NB4 (cell line): Measurements from ENCODE around the gene CXCL13.

ENCODE experiments used
- POLR2A ChIP-seq: IDR thresholded peaks from 2 replicates; pipeline ENCODE4 v1.6.1; 2011; ENCODE audit warnings: mild to moderate bottlenecking; ENCODE audit not compliant: insufficient read length; ENCODE audit errors: extremely low read depth
- TF ChIP-seq, protein P1 (sequence below): IDR thresholded peaks from one replicate; pipeline ENCODE4 v1.5.1; 2012; ENCODE audit warnings: low read depth, low read length
- TF ChIP-seq, protein P2 (sequence below): IDR thresholded peaks from 2 replicates; pipeline ENCODE4 v1.6.1; 2011; ENCODE audit warnings: low read depth, low read length

GRCh38 chr4:77631276-77631675, 25.7 kb downstream of the CXCL13 start:
- TF ChIP-seq, protein P1, sequence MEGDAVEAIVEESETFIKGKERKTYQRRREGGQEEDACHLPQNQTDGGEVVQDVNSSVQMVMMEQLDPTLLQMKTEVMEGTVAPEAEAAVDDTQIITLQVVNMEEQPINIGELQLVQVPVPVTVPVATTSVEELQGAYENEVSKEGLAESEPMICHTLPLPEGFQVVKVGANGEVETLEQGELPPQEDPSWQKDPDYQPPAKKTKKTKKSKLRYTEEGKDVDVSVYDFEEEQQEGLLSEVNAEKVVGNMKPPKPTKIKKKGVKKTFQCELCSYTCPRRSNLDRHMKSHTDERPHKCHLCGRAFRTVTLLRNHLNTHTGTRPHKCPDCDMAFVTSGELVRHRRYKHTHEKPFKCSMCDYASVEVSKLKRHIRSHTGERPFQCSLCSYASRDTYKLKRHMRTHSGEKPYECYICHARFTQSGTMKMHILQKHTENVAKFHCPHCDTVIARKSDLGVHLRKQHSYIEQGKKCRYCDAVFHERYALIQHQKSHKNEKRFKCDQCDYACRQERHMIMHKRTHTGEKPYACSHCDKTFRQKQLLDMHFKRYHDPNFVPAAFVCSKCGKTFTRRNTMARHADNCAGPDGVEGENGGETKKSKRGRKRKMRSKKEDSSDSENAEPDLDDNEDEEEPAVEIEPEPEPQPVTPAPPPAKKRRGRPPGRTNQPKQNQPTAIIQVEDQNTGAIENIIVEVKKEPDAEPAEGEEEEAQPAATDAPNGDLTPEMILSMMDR = no peak
- no peak for TF ChIP-seq POLR2A
- TF ChIP-seq, protein P2, sequence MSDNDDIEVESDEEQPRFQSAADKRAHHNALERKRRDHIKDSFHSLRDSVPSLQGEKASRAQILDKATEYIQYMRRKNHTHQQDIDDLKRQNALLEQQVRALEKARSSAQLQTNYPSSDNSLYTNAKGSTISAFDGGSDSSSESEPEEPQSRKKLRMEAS = no peak
